Left renal pelvis (tissue), 4 donors: Measurements from ENCODE around the gene LARGE2. TPM values are rescaled to one million over a fixed set of nuclear protein-coding genes. Genes with fewer than 3 reads are reported as not detected.
"Not testable (repeated sequence)": the region's sequence is repeated elsewhere in the genome, so short reads cannot be mapped to it uniquely, and the experiment has no call there.

Source experiments
- DNase-seq, 4 donors: peaks; one replicate each; pipeline ENCODE4 v3.0.0-alpha.2; 2013; ENCODE audit warnings: low read depth in 4 of 4, low spot score in 3 of 4
- polyA plus RNA-seq, 4 donors: library from polyadenylated mRNA; unstranded; fragments of 120-200 nt; gene quantifications; one replicate each; pipeline ENCODE4 v1.2.1, GENCODE V29; 2013; ENCODE audit not compliant: insufficient read length in 4 of 4

The LARGE2 gene
- polyA plus RNA-seq, 4 donors = 0.96 to 26.0 (median 19.1) TPM

DNA sequence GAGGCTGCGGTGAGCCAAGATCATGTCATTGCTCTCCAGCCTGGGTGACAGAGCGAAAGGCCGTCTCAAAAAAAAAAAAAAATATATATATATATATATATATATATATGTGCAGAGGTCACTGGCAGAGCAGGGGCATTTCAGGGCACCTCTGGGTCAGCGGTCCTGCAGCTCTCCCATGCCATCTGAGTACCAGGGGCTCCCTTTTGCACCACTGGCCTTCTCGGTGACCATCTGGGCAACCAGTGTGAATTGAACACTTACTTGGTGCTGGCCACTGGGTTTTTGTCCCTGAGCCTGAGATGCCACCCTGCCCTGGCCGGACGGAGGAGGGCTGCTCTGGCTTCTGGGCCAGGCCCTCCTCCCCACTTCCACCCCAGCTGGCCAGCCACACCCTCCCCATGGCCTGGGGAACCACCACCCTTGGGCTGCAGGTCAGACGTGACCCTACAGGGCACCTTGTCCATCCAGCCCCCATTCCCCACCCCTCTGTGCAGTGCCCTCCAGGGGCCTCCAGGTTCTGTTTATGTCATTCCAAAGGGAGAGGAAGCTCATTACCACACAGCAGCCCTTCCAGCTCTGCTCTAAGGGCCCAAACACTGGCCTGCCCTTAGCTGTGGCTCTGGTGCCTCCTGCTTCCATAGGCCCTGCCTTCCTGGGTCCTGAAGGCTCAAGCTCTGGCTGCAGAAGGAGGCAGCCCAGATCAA lies 26.8 kb upstream of the LARGE2 start:
- no peak for DNase-seq

DNA sequence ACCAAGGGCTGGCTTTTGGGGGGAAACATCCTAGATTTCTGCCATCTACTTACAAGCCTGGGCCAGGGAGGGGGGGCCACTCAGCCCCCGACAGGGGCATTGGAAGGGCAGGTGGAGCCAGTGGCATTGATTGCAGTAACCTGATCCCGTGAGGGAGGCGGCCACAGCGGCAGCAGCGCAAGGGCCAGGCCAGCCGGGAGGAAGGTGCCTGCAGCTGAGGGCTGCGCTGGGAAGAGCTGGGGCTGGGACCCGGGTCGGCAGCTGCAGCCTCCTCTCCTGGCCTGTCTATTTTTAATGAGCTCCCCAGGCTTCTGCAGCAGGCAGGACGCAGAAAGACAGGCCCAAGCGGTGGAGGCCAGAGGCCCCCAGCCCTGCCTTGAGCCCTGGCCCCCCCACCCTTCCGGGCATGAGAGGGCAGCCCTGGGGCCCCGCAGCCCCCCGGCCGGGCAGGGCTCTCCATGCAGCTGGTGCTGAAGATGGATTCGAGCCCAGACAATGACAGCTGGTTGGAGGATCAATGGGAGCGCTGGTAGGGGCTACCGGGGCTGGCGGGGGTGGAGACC lies 26.0 kb upstream of the LARGE2 start:
- peak in 1 of 4 donors; percentile 70 for DNase-seq

DNA sequence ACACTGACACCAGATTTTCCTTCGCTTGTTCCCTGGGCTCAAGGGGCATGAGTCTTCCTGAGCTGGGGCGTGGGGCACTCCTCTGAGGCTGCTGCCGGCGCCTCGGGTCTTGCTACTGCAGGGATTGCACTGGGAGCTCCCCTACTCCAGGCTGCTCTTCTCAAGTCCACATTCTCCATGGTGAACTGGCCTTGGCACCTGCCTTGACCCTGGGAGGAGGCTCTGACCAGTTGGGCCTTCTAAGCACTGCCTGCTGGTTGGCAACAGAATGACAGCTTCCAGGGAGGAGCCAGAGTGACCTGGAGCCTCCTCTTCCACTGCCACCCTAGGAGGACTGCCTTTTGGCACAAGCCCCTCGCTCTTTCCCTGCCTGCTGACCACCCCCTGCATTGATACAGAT lies 24.9 kb upstream of the LARGE2 start:
- no peak for DNase-seq

DNA sequence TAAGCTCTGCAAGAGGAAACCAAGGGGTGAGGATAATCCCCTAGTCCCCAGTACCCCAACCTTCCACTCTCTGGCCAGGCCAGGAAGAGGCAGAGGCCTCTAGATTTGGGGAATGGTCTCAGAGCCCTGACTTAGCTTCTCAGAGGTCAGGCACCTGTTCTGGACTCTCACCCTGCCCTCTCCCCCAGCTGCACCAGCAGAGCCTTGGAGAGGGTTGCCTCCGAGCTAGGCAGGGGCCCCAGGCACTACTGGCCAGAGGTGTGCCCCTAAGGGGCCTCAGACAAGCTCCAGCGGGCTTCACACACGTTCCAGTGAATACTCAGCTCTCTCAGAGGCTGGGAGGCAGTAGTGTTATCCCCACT lies 23.4 kb upstream of the LARGE2 start:
- DNase-seq = no peak

DNA sequence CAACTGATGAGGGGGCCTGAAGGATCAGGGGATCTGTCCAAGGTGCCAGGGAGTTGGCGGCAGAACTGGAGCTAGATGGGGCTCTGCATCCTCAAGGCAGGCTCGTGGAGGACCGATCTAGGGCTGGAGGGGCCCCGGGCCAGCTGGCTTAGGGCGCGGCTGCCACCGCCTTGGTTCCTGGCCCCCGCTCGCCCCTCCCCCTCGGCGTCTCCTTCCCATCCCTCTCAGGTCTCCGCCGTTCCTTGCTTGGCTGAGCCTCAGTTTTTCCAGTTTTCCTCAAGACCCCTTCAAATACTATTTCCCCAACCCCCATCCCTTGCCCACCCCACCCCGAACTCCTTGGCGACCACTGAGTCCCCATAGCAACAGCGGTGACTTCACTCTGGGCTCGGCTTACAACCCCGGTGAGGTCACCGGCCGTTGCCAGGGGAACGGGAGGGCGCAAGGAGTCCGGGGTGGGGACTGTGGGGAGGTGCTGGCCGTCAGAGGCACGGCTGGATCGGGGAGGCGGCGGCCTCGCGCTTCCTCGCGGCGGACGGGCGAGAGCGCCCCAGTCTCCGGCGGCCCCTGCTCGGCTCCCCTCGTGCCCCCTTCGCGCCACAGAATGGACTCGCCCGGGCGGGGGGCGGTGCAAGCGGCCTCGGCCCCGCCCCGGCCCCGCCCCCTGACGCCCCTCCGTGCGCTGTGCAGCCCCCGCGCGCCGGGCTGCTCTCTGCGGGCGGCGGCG lies 22.8 kb upstream of the LARGE2 start:
- DNase-seq = peak in 3 of 4 donors; percentile 76 to 84 (median 80)

DNA sequence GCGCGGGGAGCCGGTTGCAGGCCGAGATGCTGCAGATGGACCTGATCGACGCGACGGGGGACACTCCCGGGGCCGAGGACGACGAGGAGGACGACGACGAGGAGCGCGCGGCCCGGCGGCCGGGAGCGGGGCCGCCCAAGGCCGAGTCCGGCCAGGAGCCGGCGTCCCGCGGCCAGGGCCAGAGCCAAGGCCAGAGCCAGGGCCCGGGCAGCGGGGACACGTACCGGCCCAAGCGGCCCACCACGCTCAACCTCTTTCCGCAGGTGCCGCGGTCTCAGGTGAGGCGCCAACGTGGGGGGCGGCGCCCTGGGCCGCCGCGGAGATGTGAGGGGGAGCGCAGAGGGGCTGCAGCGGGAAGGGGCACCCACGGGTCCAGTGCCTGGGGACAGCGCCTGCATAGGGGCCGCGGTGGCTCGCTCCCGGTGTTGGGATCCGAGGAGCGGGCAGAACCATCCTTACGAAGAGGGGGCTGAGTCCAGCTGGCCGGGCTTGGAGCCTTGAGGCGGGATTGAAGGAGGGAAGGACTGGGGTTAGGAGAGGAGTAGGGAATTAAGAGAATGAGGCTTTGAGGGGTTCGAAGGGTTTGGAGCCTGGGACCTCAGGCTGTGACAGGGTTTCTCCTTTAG lies 22.2 kb upstream of the LARGE2 start:
- peak in 1 of 4 donors; percentile 18 for DNase-seq

DNA sequence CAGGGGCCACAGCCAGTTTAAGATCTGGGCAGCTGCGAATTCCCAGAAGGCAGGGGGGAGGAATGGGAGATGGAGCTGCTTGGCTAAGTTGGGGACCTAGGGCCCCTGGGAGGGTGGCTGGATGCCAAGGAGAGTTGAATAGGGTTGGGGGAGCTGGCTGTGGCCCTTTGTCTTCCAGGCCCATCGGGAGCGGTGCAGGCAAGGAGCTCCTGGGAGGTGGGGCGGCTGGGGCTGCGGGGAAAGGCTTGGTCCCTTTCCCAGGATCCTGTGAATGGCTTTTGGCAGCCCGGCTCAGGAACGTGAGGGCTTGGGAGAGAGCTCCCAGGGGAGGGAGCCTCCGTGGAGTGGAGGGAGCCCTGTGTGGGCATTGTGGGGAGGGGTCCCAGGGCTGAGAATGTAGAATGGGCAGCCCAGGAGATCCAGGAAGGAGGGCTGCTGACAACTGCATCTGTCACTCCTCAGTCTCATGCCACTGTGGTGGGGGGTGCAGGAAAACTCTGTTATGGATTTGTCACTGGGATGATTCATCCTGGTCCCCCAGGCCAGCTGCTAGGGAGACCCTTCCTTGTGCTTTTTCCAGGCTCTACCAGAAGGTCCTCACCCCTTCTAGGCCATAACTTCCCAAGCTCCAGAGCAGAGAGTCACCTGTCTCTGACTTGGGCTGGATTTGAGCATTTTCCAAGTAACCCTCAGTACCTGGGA lies 21.4 kb upstream of the LARGE2 start:
- no peak for DNase-seq

DNA sequence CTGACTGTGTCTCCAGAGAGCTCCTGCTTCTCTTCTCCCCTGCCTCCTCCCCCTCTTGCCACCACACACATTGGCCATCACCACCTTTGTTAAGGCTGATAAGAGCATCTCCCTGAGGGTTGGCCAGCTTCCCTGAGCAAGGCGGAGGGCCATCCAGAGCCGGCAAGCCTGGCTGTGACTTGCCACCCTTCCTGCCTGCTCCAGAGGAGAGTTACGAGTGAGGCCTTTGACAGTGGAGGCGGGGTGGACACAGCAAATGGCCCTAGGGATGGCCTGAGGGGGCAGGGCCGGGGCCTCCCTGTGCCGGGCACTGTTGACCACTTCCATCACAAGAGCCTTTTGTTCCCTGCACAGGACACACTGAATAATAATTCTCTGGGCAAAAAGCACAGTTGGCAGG lies 20.8 kb upstream of the LARGE2 start:
- DNase-seq = no peak

DNA sequence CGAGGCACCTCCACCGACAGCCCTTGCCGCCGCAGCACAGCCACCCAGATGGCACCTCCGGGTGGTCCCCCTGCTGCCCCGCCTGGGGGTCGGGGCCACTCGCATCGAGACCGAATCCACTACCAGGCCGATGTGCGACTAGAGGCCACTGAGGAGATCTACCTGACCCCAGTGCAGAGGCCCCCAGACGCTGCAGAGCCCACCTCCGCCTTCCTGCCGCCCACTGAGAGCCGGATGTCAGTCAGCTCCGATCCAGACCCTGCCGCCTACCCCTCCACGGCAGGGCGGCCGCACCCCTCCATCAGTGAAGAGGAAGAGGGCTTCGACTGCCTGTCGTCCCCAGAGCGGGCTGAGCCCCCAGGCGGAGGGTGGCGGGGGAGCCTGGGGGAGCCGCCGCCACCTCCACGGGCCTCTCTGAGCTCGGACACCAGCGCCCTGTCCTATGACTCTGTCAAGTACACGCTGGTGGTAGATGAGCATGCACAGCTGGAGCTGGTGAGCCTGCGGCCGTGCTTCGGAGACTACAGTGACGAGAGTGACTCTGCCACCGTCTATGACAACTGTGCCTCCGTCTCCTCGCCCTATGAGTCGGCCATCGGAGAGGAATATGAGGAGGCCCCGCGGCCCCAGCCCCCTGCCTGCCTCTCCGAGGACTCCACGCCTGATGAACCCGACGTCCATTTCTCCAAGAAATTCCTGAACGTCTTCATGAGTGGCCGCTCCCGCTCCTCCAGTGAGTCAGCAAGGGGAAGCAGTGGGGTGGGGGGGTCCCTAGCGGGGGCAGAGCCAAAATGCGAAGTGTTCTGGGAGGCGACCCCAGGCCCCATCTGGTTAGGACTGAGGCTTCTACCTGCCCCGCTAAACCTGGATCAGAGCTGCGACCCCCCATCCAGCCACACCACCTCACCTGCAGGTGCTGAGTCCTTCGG lies 19.7 kb upstream of the LARGE2 start:
- DNase-seq = no peak

DNA sequence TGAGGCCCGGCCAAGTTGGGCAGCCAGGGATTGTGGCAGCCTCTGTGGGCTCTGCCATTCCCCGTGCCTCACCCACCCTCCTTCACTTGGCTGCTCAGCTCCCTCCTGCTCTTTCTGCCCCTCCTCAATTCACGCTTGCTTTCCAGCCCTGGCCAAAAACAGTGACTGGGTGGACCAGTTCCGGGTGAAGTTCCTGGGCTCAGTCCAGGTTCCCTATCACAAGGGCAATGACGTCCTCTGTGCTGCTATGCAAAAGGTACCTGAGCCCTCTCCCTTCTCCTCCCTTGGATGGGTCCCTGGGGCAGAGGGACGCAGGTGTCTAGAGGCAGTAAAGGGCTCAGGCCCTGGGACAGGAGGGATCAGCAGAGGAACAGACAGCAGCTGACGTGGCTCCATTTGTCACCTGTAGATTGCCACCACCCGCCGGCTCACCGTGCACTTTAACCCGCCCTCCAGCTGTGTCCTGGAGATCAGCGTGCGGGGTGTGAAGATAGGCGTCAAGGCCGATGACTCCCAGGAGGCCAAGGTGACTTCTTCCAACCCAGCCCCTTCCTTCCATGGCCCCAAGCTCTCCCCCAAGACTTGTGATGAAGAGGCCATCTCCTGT lies 18.0 kb upstream of the LARGE2 start:
- DNase-seq = no peak

DNA sequence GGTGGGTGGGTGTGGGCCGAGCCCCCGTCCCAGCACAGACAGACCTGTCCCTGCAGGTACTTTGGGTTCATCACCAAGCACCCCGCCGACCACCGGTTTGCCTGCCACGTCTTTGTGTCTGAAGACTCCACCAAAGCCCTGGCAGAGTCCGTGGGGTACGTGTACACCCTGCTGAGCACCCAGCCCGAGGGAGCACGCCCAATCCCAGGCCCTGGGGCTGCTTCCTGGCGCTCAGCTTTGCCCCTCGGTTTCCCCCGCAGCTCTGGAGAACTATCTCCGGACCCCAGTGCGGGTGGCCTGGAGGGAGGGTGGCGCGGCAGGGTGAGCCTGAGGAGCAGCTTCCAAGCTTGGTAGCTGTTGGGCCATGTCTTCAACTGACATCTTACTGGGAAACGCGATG lies 17.4 kb upstream of the LARGE2 start:
- DNase-seq = no peak

DNA sequence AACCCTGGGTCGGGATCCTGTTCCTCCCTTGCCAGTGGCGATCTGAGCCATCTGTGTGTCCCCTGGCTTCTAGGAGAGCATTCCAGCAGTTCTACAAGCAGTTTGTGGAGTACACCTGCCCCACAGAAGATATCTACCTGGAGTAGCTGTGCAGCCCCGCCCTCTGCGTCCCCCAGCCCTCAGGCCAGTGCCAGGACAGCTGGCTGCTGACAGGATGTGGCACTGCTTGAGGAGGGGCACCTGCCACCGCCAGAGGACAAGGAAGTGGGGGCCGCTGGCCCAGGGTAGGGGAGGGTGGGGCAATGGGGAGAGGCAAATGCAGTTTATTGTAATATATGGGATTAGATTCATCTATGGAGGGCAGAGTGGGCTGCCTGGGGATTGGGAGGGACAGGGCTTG lies 16.9 kb upstream of the LARGE2 start:
- DNase-seq = not testable (repeated sequence)

DNA sequence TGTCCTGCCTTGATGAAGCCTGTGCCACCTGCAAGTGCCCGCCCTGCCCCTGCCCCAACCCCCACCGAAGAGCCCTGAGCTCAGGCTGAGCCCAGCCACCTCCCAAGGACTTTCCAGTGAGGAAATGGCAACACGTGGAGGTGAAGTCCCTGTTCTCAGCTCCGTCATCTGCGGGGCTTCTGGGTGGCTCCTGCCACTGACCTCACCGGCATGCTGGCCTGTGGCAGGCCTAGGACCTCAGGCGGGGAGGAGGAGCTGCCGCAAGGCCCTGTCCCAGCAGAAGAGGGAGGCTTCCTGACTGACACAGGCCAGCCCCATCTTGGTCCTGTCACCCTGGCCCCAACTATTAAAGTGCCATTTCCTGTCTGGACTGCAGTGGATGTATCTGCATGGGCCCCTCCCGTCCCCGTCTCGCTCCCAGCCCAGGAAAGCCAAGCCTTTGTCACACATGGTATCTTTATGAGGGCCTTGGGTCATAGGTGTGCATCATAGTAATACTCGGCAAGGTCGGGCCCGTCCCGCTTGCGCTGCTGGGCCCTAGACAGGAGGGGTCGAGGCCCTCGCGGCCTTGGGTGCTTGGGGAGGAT lies 16.3 kb upstream of the LARGE2 start:
- DNase-seq = no peak

DNA sequence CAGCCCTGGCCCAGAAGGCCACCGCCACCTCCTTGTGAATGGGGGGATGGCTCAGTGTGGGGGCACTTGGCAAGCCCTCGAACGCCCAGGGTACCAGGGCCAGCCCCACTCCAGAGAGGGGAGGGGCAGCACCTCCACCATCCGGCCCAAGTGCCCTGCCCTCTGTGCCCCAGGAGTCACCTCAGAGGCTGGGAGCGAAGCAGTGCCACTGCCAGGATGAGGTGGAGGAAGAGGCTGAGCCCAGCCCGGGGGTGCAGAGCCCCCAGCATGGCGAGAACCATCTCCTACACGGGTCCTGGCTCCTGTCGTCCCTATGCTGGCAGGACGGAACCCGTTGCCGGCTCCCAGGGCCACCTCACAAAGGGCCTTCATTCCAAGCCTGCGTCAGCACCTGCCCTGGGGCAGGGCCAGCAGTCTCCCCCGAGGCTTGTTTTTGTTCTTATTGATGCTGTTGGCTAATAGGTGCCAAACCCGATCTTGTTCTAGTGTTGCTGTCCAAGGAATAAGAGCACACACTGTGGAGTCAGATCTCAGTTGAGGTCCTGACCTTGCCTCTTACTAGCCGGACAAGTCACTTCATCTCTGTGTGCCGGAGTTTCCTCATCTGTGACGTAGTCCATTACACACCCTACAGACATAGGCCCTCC lies 15.4 kb upstream of the LARGE2 start, which contains the start of gene FREY1:
Gene FREY1, minus strand, starts transcription at position 307 of the 647 bp plus-strand sequence. Its CDS starts 26 bp downstream, at position 281.
- no peak for DNase-seq

DNA sequence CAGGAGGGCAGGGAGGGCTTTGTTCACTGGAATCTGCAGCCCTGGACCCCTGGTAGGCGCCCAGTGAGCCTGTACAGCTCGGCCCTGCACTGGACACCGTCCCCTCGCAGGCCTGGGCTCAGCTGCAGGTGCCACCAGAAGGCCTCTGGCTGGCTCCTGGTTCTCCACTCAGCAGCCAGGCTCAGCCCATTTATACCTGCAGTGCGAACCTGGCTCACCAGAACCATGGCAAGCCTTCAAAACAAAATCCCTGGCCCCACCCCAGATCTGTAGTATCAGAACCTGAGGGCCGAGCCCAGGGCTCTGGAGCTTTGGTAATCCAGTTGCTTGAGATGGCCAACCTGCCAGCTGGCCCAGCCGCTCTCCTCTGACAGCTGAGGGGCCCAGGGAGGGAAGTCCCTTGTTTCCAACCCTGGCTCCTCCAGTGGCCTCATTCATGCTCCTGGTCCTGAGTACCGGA lies 14.5 kb upstream of the LARGE2 start:
- DNase-seq = no peak

DNA sequence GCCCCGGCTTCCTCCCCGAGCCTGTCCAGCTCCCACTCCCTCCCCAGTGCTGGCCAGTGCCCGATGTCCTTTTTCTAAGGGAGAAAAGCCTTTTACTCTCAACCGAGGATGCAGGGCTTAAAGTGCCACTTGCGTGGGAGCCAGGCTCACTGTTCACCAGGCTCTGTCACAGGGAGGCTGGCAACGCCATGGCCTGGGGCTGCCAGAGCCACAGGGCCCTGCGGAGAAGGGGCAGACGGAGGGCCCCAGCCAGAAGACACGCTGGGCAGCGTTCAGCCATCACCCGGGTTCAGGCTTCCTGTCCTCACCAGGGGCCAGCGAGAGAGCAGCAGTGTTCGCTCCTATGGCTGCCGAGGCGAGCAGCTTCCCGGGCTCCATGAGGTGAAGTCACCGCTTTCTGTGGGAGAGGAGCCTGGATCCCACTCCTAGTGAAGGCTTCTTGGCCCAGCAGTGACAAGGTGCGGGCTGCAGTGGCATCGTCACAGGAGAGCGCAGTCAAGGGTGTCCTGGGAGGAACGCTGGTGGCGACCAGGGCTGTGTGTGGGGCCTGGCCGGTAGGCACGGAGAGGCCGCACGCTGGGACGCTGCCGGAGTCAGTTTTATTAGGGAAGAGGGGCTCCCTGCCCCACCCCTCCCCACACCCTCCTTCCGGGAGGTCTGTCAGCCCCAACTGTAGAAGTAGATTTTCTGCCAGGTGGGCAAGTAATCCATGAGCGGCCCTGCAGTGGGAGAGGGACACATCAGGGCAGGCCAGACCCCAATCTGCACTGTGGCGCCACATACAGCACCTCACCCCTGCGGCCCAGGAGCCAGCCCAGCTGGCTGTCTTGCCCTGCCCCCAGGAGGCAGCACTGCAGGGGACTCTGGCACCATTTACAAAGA lies 12.6 kb upstream of the LARGE2 start:
- DNase-seq = no peak

DNA sequence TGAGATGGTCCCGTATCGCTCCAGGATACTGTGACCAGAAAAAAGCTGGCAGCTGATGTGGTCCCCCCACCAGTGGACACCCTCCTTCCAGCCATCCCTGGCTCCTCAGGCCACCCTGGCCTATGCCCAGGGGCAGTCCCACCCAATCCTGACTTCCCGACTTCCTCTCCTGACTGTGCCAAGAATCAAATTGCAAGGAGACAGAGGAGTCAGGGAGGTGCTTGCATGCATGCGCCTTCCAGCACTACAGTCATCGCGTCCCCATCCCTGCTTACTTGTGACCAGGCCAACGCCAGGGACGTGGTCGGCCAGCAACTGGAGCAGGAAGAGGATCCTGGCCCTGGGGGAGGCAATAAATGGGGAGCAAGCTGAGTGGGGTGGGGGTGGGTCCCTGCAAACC lies 11.8 kb upstream of the LARGE2 start:
- DNase-seq = no peak
